Measurements from ENCODE around the gene PPP2R5D. TPM values are rescaled to one million over a fixed set of nuclear protein-coding genes. Genes with fewer than 3 reads are reported as not detected.

PPP2R5D gene
- total RNA-seq, 1 experiment from 2014 or later, result 52.7 TPM

DNA sequence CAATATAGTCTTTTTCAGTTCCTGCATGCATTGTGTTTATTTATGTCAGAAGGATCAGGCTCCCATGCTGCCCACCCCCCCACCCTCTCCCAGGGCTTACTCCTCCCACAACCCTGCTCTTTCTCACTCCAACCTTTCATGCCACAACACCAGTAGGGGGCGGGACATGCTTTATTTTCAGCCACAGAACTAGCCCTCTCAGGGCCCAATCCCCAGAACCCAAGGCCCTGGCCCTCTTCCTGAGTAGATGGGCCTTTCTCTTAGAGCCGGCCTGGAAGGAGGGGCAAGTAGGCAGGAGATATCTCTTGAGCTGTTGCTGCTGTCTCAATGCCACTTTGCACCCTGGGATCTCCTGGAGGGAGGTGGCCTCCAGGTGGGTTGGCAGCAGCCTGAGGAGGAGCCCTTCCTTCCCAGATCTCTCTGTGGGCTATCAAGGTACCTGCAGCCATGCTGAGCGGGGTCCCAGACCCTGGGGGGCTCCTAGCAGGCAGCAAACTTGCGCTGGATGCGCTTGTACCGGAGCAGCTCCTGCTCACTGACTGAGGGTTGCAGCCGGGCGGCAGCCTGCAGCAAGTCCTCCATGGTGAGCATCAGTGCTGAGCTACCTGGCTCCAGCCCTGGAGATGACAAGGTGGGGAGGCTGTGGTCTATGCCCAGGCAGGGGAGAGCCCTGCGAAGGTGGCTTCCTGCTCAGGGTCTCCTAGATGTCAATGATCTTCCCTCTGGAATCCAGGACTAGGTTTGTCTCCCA, 20.3 kb upstream of the PPP2R5D start (continued):
- TF ChIP-seq PREB (CRISPR knock-in tag; IDR thresholded peaks at IDR 0.05; ENCODE audit: borderline replicate concordance) (no peak), TCF7 (CRISPR knock-in tag; IDR thresholded peaks at IDR 0.05; ENCODE audit: low read depth) (no peak), ZNF396 (CRISPR knock-in tag; IDR thresholded peaks at IDR 0.05; ENCODE audit: borderline replicate concordance) (no peak), SMAD3 (CRISPR knock-in tag; IDR thresholded peaks at IDR 0.05; ENCODE audit: borderline replicate concordance) (no peak), GTF2I (CRISPR knock-in tag; conservative IDR thresholded peaks at IDR 0.05) (no peak), STAT6 (CRISPR knock-in tag; conservative IDR thresholded peaks at IDR 0.05; ENCODE audit: low read depth) (no peak), RORB (CRISPR knock-in tag; IDR thresholded peaks at IDR 0.05) (no peak)

- Mint-ChIP-seq H3K27me3 (ENCODE audit: low read depth) (peaks cover 4% of the 10 kb centered on the region), H3K9me3 (no peaks in the 10 kb centered on the region), H3K4me1 (0 out of 2 replicates have a peak, but pooled peaks cover 4% of the 10 kb centered on the region), H3K36me3 (no peaks in the 10 kb centered on the region), H3K4me3 (no peak overlapping the region), H3K27ac (no peak overlapping the region)
- CTCF ChIA-PET, result interaction anchor here (0.7 to 2.6 kb wide), 4 partner anchors 13 to 264 kb away, joined by 3 to 19 read pairs (median 4); partner anchors contain the start of genes KLHDC3, MEA1 and PEX6
- POLR2A ChIA-PET, result interaction anchor here (0.8 to 1.0 kb wide), 2 partner anchors 13 to 55 kb away, joined by 3 read pairs; partner anchors contain the start of gene PEX6
- DNase-seq (ENCODE audit: low spot score) (no peak), ATAC-seq (no peak)
- TF ChIP-seq MXD4 (CRISPR knock-in tag; IDR thresholded peaks at IDR 0.05; ENCODE audit: borderline replicate concordance) (no peak), FOXP1 (CRISPR knock-in tag; IDR thresholded peaks at IDR 0.05; ENCODE audit: borderline replicate concordance) (no peak), TP53 (CRISPR knock-in tag; IDR thresholded peaks at IDR 0.05) (no peak), ZNF281 (CRISPR knock-in tag; IDR thresholded peaks at IDR 0.05) (no peak), ZNF121 (CRISPR knock-in tag; IDR thresholded peaks at IDR 0.05) (no peak), CDX4 (CRISPR knock-in tag; IDR thresholded peaks at IDR 0.05; ENCODE audit: borderline replicate concordance) (no peak), ZNF423 (CRISPR knock-in tag; IDR thresholded peaks at IDR 0.05) (no peak), TEAD1 (CRISPR knock-in tag; IDR thresholded peaks at IDR 0.05) (no peak), ZNF396 (CRISPR knock-in tag; IDR thresholded peaks at IDR 0.05; ENCODE audit: borderline replicate concordance) (no peak), ZNF512 (CRISPR knock-in tag; IDR thresholded peaks at IDR 0.05; ENCODE audit: borderline replicate concordance) (no peak)
- TF ChIP-seq, protein P1, sequence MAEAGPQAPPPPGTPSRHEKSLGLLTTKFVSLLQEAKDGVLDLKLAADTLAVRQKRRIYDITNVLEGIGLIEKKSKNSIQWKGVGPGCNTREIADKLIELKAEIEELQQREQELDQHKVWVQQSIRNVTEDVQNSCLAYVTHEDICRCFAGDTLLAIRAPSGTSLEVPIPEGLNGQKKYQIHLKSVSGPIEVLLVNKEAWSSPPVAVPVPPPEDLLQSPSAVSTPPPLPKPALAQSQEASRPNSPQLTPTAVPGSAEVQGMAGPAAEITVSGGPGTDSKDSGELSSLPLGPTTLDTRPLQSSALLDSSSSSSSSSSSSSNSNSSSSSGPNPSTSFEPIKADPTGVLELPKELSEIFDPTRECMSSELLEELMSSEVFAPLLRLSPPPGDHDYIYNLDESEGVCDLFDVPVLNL (CRISPR knock-in tag; IDR thresholded peaks at IDR 0.05; ENCODE audit: borderline replicate concordance, low read depth), result no peak
- TF ChIP-seq, protein P2, sequence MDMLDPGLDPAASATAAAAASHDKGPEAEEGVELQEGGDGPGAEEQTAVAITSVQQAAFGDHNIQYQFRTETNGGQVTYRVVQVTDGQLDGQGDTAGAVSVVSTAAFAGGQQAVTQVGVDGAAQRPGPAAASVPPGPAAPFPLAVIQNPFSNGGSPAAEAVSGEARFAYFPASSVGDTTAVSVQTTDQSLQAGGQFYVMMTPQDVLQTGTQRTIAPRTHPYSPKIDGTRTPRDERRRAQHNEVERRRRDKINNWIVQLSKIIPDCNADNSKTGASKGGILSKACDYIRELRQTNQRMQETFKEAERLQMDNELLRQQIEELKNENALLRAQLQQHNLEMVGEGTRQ (CRISPR knock-in tag; IDR thresholded peaks at IDR 0.05), result no peak
- TF ChIP-seq, protein P3, sequence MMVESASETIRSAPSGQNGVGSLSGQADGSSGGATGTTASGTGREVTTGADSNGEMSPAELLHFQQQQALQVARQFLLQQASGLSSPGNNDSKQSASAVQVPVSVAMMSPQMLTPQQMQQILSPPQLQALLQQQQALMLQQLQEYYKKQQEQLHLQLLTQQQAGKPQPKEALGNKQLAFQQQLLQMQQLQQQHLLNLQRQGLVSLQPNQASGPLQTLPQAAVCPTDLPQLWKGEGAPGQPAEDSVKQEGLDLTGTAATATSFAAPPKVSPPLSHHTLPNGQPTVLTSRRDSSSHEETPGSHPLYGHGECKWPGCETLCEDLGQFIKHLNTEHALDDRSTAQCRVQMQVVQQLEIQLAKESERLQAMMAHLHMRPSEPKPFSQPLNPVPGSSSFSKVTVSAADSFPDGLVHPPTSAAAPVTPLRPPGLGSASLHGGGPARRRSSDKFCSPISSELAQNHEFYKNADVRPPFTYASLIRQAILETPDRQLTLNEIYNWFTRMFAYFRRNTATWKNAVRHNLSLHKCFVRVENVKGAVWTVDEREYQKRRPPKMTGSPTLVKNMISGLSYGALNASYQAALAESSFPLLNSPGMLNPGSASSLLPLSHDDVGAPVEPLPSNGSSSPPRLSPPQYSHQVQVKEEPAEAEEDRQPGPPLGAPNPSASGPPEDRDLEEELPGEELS (CRISPR knock-in tag; IDR thresholded peaks at IDR 0.05), result no peak
Measured at GRCh38 chr6:42966571-42966970, 17.8 kb upstream of the PPP2R5D start.

Measured in WTC11 (cell line).